Osteocyte (in vitro differentiated cells): Measurements from ENCODE around the gene KIF5C. TPM values are rescaled to one million over a fixed set of nuclear protein-coding genes. Genes with fewer than 3 reads are reported as not detected.

Experiments
- DNase-seq: peaks from one replicate; pipeline ENCODE4 v3.0.0; 2021; ENCODE audit warnings: mixed read lengths; ENCODE audit not compliant: unreplicated experiment; ENCODE audit errors: extremely low spot score
- H3K27ac Mint-ChIP-seq: one replicate; pipeline ENCODE4 v1.8.0; 2021; ENCODE audit warnings: mild to moderate bottlenecking, mixed read lengths; ENCODE audit not compliant: unreplicated experiment
- H3K27me3 Mint-ChIP-seq: one replicate; pipeline ENCODE4 v1.8.0; 2021; ENCODE audit warnings: mixed read lengths; ENCODE audit not compliant: unreplicated experiment
- H3K36me3 Mint-ChIP-seq: one replicate; pipeline ENCODE4 v1.8.0; 2021; ENCODE audit warnings: mixed read lengths; ENCODE audit not compliant: unreplicated experiment
- H3K4me1 Mint-ChIP-seq: one replicate; pipeline ENCODE4 v1.8.0; 2021; ENCODE audit warnings: mixed read lengths; ENCODE audit not compliant: unreplicated experiment
- H3K4me3 Mint-ChIP-seq: one replicate; pipeline ENCODE4 v1.8.0; 2021; ENCODE audit warnings: mild to moderate bottlenecking, moderate library complexity, mixed read lengths; ENCODE audit not compliant: unreplicated experiment
- H3K9me3 Mint-ChIP-seq: one replicate; pipeline ENCODE4 v1.8.0; 2021; ENCODE audit warnings: mixed read lengths; ENCODE audit not compliant: unreplicated experiment
- CTCF ChIP-seq: fragments of 200-600 bp; sonication (generic); IDR thresholded peaks from 2 replicates; pipeline ENCODE4 v1.5.0; 2021; ENCODE audit warnings: antibody characterized with exemption, mild to moderate bottlenecking, moderate library complexity
- total RNA-seq: library from RNA; stranded (reverse); gene quantifications from 2 replicates; pipeline ENCODE4 v1.2.1, GENCODE V29; 2021

KIF5C gene
- total RNA-seq, 1 donor from 2014 or later, result 10.2 TPM

DNA sequence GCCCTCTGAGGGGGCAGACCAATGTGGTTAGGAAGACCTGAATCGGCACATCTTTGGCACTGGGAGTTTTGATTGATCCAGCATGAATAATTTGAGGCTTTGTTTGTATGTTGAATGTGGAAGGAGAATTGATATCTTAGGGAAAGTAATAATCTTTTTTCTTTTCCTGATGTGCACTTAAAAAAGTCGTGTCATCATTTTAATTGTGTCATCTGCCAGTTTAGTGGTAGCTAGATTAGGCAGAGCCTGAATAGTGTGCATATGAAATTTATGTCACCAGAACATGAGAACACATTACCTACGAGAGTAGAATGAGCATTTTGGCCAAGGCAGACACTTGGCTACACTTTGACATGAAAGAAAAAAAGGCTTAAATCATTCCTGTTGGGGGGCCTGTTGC, 79.5 kb downstream of the KIF5C start:
- H3K9me3 Mint-ChIP-seq, result peaks cover 3% of the 10 kb centered on the region
- peaks cover 11% of the 10 kb centered on the region for H3K36me3 Mint-ChIP-seq
- no peaks in the 10 kb centered on the region for H3K27me3 Mint-ChIP-seq
- DNase-seq, result no peak
- no peak overlapping the region for H3K4me3 Mint-ChIP-seq
- TF ChIP-seq CTCF, result no peak
- H3K27ac Mint-ChIP-seq, result no peak overlapping the region
- H3K4me1 Mint-ChIP-seq, result no peaks in the 10 kb centered on the region

GRCh38 chr2:148955798-148956197, 80.8 kb downstream of the KIF5C start:
- peaks cover 5% of the 10 kb centered on the region for H3K36me3 Mint-ChIP-seq

GRCh38 chr2:148957023-148957422, 82.0 kb downstream of the KIF5C start:
- H3K4me3 Mint-ChIP-seq, result no peak overlapping the region
- peaks cover 3% of the 10 kb centered on the region for H3K9me3 Mint-ChIP-seq
- no peak overlapping the region for H3K27ac Mint-ChIP-seq
- TF ChIP-seq CTCF, result no peak
- H3K4me1 Mint-ChIP-seq, result no peaks in the 10 kb centered on the region
- H3K27me3 Mint-ChIP-seq, result no peaks in the 10 kb centered on the region
- DNase-seq, result no peak
- no peaks in the 10 kb centered on the region for H3K36me3 Mint-ChIP-seq

More at GRCh38 chr2:148955798-148956197, 80.8 kb downstream of the KIF5C start:
- Mint-ChIP-seq H3K4me1 (no peaks in the 10 kb centered on the region), H3K27me3 (no peaks in the 10 kb centered on the region), H3K27ac (no peak overlapping the region), H3K9me3 (peaks cover 3% of the 10 kb centered on the region), H3K4me3 (no peak overlapping the region)
- DNase-seq, result no peak
- no peak for TF ChIP-seq CTCF

DNA sequence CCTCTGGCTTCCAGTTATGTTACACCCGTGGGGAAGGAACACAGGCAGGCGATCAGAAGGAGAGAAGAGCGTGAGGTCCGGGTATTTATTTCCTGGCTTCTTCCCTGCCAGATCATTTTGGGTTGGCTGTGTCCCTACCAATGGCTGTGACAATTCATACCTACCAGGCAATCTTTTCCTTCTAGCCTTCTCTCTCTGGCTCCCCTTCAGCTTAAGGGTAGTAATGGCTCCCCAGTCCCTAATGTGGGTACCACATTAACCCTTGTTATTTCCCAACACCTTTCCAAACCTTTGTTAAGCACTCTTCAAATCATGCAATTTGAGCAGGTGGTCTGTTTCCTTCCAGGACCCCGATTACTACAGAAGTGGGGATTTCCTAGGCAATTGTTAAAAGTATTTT, 84.7 kb downstream of the KIF5C start:
- DNase-seq, result no peak
- Mint-ChIP-seq H3K27me3 (no peaks in the 10 kb centered on the region), H3K9me3 (peaks cover 3% of the 10 kb centered on the region), H3K36me3 (no peaks in the 10 kb centered on the region), H3K4me3 (no peak overlapping the region), H3K27ac (no peak overlapping the region), H3K4me1 (no peaks in the 10 kb centered on the region)
- TF ChIP-seq CTCF, result no peak

DNA sequence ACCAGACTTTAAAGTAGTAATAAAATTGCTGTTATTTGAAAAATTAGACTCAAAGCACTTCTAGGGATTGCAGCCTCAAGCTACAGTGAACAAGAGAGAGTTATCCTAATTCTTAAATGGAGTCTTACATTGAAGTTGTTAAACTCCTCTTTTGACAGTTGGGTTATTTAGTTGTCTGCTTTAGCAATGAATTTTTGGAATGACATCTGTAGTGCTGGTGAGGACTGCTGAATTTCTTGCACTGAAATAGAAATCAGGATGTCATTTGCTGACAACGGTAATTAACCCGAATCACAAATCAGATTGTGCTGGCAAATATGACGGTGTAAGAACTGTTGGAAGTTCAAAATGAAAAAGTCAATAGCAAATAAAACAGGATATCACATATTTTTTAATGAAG, 85.5 kb downstream of the KIF5C start:
- no peak overlapping the region for H3K27ac Mint-ChIP-seq

More for the DNA sequence above, 85.5 kb downstream of the KIF5C start:
- no peak for TF ChIP-seq CTCF
- H3K9me3 Mint-ChIP-seq, result peaks cover 3% of the 10 kb centered on the region
- no peak overlapping the region for H3K4me3 Mint-ChIP-seq
- H3K27me3 Mint-ChIP-seq, result no peaks in the 10 kb centered on the region
- no peaks in the 10 kb centered on the region for H3K4me1 Mint-ChIP-seq
- no peaks in the 10 kb centered on the region for H3K36me3 Mint-ChIP-seq
- no peak for DNase-seq
